ENCODE measurements around the gene CNPY4.
A peak's percentile ranks its signal among the peaks of the same experiment; 100 is the strongest.

The CNPY4 gene, protein sequence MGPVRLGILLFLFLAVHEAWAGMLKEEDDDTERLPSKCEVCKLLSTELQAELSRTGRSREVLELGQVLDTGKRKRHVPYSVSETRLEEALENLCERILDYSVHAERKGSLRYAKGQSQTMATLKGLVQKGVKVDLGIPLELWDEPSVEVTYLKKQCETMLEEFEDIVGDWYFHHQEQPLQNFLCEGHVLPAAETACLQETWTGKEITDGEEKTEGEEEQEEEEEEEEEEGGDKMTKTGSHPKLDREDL

DNA sequence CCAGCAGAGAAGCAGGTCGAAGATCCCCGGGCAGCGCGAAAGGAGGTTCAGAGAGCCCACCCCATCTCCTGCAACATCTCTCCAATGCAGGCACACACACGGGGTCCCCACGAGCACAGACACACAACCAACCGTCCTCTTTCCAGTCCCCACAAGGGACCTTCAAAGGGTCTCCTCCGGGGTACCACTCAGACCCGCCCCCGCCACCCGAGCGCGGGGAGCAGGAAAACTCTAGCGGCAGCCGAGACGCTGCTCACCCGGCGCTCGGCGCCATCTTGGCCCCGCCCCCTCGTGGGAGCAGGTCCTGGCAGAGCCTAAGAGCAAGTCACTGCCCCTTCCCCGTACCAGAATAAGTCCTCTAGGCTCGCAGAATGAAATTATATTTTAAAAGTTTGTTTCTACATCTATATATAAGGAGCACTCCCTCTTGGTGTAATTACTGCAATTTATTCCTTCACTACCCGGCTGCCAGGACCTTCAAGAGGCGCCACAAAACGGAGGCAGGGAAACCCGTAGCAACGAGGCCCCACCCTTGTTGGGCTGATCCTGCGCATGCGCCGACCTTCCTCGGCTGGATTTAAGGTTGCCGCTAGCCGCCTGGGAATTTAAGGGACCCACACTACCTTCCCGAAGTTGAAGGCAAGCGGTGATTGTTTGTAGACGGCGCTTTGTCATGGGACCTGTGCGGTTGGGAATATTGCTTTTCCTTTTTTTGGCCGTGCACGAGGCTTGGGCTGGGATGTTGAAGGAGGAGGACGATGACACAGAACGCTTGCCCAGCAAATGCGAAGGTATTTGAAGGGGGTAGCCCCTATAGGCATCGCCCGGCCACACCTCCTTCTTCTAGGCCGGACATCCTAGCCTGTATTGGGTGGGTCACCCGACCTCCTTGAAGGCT, at the start of gene CNPY4, which contains the start of gene TAF6:
Gene CNPY4 (plus strand): TSS at position 563 of the 898 bp plus-strand sequence. CDS start 111 bp downstream, at position 674.
Gene TAF6 (minus strand): TSS at position 287 of the 898 bp plus-strand sequence. CDS start 5,149 bp downstream, outside the sequence.
- DNase-seq (ENCODE audit: low read depth), result peak; percentile 87

- no peak for DNase-seq (ENCODE audit: low read depth)
These were observed 49.4 kb upstream of the CNPY4 start for GRCh38 chr7:100069991-100070390.

DNA sequence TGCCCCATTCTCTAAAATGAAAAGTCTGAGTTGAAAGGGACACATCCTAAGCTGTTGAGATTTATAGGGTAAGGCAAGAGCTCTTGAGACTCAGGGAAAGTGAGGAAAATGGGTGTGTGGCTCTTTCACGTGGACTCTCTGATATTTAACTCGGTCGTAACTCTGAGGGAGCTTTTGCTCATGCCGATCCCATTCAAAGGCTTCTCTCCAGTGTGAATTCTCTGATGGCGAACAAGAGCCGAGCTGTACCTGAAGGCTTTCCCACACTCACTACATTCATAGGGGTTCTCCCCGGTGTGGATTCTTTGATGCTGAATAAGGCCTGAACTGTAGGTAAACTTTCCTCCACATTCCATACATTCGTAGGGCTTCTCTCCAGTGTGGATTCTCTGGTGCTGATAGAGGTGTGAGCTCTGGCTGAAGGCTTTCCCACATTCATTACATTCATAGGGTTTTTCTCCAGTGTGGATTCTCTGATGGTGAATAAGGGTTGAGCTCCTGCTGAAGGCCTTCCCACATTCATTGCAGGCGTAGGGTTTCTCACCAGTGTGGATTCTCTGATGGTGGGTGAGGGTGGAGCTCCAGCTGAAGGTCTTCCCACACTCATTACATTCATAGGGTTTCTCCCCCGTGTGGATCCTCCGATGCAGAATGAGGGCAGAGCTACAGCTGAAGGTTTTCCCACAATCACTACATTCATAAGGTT, 48.3 kb upstream of the CNPY4 start:
- no peak for DNase-seq (ENCODE audit: low read depth)

GRCh38 chr7:100072462-100072861, 47.0 kb upstream of the CNPY4 start:
- DNase-seq (ENCODE audit: low read depth), result no peak

DNA sequence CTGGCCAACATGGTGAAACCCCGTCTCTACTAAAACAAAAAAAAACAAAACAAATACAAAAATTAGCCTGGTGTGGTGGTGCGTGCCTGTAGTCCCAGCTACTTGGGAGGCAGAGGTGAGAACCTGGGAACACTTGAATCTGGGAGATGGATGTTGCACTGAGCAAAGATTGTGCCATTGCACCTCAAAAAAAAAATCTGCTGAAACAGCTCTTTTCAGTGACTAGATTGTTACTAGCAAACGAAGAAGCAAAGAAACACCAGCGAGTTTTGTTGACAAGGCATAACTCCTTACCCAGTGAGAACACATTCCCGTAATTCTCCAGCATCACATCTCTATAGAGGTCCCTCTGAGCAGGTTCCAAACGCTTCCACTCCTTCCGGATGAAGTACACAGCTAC, 44.6 kb upstream of the CNPY4 start:
- DNase-seq (ENCODE audit: low read depth), result no peak

DNA sequence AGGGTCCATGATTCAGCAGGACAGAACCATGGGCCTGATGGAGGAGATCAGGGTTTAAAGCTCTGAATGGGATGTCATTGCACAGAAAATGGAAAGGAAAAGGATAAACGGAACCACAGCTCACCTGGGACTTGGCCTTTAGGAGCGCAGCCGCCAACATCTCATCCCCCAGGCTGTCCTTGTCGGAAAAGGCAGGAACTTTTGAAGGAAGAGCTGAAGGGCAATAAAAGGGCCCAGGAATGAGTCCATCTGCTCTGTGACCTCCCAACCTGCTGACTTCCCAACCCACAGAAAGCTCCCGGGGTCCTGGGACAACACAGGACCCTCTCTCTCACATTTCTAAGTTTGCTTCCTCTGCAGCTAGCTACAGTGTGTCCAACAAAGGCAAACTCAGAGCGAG, 44.0 kb upstream of the CNPY4 start:
- no peak for DNase-seq (ENCODE audit: low read depth)

- no peak for DNase-seq (ENCODE audit: low read depth)
These were observed 42.2 kb upstream of the CNPY4 start for GRCh38 chr7:100077205-100077604.

DNA sequence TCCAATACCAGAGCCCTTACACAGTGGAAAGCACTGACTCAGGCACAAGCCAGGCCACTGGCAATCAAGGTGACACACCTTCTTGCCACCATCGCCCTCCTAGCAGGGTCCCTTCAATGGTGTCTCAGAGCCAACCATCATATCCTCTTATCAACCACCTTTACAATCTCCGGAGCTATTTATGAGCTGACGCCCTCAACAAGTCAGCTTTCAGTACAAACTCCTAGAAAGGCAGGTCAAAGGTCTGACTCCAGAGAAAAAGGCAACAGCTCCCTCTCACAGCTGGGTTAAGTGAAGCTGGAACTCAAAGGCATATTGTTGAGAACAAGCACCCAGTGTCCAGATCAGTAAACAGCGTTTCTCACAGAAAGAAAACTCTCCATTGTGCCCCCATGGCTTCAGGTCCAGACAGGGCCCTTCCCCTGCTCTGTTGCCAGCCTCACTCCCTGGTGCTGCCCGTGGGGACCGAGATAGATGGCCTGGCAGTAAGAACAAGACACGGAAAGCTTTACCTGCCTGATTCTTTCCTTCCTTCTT, 40.3 kb upstream of the CNPY4 start:
- no peak for DNase-seq (ENCODE audit: low read depth)

- no peak for DNase-seq (ENCODE audit: low read depth)
These were observed 38.4 kb upstream of the CNPY4 start for GRCh38 chr7:100080907-100081534.

DNA sequence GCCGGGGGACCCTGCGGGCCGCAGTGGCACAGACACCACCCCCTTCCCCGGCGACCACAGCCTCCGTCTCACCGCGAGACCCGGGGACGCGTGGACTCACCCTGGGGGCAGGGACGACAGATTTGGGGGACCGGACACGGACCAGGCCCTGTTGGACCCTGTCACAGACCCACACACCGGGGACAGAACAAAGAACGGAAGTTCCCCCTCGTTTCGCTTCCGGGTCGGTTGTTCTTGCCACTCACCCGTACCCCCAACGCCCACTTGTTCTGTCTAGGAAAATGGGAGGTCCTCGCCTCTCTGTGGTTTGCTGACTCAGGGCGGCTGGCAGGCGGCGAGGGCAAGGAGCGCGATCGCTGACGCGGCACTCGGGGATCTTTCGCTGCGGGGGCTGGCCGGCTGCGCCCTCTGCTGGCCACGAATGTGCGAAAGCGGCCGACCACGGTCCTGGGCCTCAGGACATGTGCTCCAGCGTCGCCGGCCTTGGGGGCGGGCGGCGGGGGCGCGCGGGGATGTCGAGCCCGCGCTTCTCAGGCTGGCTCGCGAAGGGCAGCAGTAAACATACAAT, 37.8 kb upstream of the CNPY4 start, which contains the start of gene ZNF3:
Gene ZNF3 (minus strand): TSS at position 189 of the 568 bp plus-strand sequence. CDS start 4,366 bp downstream, outside the sequence.
- peak; percentile 93 for DNase-seq (ENCODE audit: low read depth)

GRCh38 chr7:100082978-100083377, 36.5 kb upstream of the CNPY4 start:
- DNase-seq (ENCODE audit: low read depth), result no peak

DNA sequence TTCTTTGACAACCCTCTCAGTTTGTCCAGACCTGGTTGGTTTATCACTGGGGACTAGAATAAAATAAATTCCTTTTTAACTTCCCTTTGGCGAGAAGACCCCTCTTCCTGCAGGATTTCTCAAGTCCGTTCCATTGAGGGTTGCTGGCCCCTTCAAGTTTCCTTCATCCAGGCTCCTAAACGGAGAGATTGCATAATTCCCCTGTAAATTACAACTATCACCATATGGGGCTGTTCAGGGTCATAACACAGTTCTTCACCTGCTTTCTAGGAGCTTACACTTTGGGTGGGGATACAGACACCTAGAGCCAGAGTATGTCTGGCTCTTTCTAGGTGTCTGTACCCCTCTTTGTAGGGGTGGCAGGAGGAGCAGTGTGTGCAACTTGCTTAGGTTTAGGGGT, 33.9 kb upstream of the CNPY4 start:
- DNase-seq (ENCODE audit: low read depth), result no peak

- no peak for DNase-seq (ENCODE audit: low read depth)
These were observed 32.2 kb upstream of the CNPY4 start for GRCh38 chr7:100087055-100087750.

DNA sequence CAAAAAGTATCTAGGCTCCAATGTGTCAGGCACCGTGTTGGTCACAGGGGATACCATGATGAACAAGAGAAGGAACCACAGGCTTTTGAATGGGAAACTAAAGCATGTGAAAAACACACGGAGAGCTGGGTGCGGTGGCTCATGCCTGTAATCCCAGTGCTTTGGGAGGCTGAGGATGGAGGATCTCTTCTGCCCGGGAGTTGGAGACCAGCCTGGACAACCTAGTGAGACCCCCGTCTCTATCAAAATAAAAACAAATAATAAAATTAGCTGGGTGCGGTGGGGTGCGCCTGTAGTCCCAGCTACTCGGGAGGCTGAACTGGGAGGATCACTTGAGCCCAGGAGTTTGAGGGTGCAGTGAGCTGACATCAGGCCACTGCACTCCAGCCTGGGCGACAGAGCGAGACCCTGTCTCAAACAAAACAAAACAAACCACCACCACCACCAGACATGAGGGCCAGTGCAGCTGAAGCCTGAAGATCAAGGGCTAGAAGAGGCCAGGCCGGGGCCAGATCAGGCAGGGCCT, 31.3 kb upstream of the CNPY4 start:
- no peak for DNase-seq (ENCODE audit: low read depth)

DNA sequence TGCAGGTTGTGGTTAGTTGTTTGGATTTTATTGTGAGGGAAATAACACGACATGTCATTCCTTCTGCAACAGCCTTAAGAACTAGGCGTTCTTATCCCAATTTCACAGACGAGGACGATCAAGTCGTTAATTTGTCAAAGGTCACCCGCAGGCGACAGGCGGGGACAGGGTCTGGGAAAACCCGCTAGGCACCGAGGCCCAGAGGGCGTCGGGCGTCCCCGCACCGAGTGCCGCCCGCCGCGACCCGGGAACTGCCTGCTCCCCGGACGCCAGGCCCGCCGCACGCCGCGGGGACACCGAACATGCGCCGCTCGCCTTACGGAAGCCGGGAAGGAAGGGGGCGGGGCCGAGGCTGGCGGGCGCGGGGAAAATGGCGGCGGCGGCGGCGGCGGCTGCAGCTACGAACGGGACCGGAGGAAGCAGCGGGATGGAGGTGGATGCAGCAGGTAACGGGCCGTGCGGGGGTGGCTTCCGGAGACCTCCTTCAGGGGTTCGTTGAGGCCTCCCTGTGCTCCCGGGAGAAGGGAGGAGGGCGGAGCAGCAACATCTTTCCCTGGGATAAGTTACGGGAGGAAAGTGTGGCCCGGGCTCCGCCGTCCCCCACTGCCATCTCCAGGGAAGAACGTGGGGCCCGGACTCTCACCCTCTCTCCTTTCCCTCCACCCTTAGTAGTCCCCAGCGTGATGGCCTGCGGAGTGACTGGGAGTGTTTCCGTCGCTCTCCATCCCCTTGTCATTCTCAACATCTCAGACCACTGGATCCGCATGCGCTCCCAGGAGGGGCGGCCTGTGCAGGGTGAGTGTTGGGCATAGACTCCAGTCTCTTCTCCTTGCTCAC, 30.6 kb upstream of the CNPY4 start, which contains the start of gene COPS6:
Gene COPS6 (plus strand): TSS at position 349 of the 837 bp plus-strand sequence. CDS start 22 bp downstream, at position 371.
- DNase-seq (ENCODE audit: low read depth), result peak; percentile 85

- DNase-seq (ENCODE audit: low read depth), result no peak
These were observed 29.8 kb upstream of the CNPY4 start for GRCh38 chr7:100089458-100090196.

DNA sequence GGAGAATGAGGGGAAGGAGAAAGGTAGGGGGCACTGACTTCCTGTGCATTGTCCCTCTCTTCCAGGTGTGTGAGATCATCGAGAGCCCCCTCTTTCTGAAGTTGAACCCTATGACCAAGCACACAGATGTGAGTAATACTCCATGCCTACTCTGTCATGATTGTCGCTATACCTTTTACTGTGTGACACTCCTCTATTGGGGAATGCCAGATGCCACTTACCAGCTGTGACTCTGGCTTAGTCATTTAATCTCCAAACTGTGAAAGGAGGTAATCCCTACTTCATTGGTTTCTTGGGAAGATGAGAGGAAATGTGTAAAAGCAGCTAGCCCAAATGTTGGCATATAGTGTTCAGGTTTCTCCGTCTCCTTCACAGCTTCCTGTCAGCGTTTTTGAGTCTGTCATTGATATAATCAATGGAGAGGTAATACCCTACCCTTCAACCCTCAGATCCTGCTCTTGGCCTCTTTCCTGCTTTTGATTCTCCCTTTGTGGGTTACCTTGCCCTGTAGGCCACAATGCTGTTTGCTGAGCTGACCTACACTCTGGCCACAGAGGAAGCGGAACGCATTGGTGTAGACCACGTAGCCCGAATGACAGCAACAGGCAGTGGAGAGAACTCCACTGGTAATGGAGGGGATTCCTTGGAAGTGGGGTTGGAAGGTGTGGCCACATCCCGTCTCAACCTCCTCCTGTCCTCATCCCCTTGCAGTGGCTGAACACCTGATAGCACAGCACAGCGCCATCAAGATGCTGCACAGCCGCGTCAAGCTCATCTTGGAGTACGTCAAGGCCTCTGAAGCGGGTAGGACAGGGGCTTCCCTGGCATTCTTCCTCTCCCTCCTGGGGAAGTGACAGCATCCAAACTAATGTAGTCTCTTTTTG, 28.7 kb upstream of the CNPY4 start:
- DNase-seq (ENCODE audit: low read depth), result no peak

Data from stimulated activated CD8-positive, alpha-beta memory T cell treated with anti-CD3 and anti-CD28 coated beads, Interleukin-15, amount 100 ng/mL, for 24 hours (primary cell).